ENCODE data around the gene PIP5K1C.

GRCh38 chr19:3697671-3698385 is 2.4 kb downstream of the PIP5K1C start:
- TF ChIP-seq CTCF (conservative IDR thresholded peaks at IDR 0.05) (no peak), EZH2 (IDR thresholded peaks at IDR 0.05; ENCODE audit: low read depth) (no peak)
